Measurements from ENCODE around the gene WDR93.

WDR93 gene

GRCh38 chr15:89648106-89649012 lies 42.3 kb upstream of the WDR93 start:
- H3K79me2 ChIP-seq (ENCODE audit: control insufficient read depth, low read length) = no peaks in the 10 kb centered on the region
- H3F3A ChIP-seq (ENCODE audit: control insufficient read depth, insufficient read depth) = no peaks in the 10 kb centered on the region
- H3K9me2 ChIP-seq (replicated peaks; ENCODE audit: control insufficient read depth, low read length) = no peaks in the 10 kb centered on the region
- no peaks in the 10 kb centered on the region for H3K4me1 ChIP-seq (ENCODE audit: control insufficient read depth, low read length)
- peaks cover 3% of the 10 kb centered on the region; the same call in 1 of the 2 replicates for H3K27me3 ChIP-seq (ENCODE audit: control insufficient read depth, low read length)
- H3K36me3 ChIP-seq (ENCODE audit: control insufficient read depth, low read length) = no peaks in the 10 kb centered on the region
- no peak overlapping the region for H3K27ac ChIP-seq (ENCODE audit: low read depth, low read length)
- H3K4me3 ChIP-seq (ENCODE audit: low read length) = no peak overlapping the region
- TF ChIP-seq CTCF (IDR thresholded peaks at IDR 0.05; ENCODE audit: low read depth, low read length, poor library complexity, severe bottlenecking) (no peak), EZH2phosphoT487 (IDR thresholded peaks at IDR 0.05; ENCODE audit: borderline replicate concordance, low read length) (no peak)
- H3K4me2 ChIP-seq (ENCODE audit: low read length) = no peak overlapping the region
- no peaks in the 10 kb centered on the region for H3K9me3 ChIP-seq (ENCODE audit: control insufficient read depth, insufficient read depth, low read length)
- H4K20me1 ChIP-seq (ENCODE audit: control insufficient read depth, insufficient read depth, low read depth, low read length) = no peaks in the 10 kb centered on the region

- TF ChIP-seq EZH2phosphoT487 (IDR thresholded peaks at IDR 0.05; ENCODE audit: borderline replicate concordance, low read length) = no peak
- TF ChIP-seq CTCF (IDR thresholded peaks at IDR 0.05; ENCODE audit: low read depth, low read length, poor library complexity, severe bottlenecking) = no peak
- Histone ChIP-seq H4K20me1 (ENCODE audit: control insufficient read depth, insufficient read depth, low read depth, low read length) (no peaks in the 10 kb centered on the region), H3K79me2 (ENCODE audit: control insufficient read depth, low read length) (no peaks in the 10 kb centered on the region), H3K27ac (ENCODE audit: low read depth, low read length) (no peak overlapping the region), H3F3A (ENCODE audit: control insufficient read depth, insufficient read depth) (no peaks in the 10 kb centered on the region), H3K27me3 (ENCODE audit: control insufficient read depth, low read length) (peaks cover 5% of the 10 kb centered on the region; the same call in 1 of the 2 replicates), H3K9me3 (ENCODE audit: control insufficient read depth, insufficient read depth, low read length) (no peaks in the 10 kb centered on the region), H3K4me3 (ENCODE audit: low read length) (no peak overlapping the region), H3K36me3 (ENCODE audit: control insufficient read depth, low read length) (no peaks in the 10 kb centered on the region), H3K9me2 (replicated peaks; ENCODE audit: control insufficient read depth, low read length) (no peaks in the 10 kb centered on the region), H3K4me1 (ENCODE audit: control insufficient read depth, low read length) (no peaks in the 10 kb centered on the region), H3K4me2 (ENCODE audit: low read length) (no peak overlapping the region)
Observed at GRCh38 chr15:89649013-89649625, 41.5 kb upstream of the WDR93 start.

- Histone ChIP-seq H3K36me3 (ENCODE audit: control insufficient read depth, low read length) (no peaks in the 10 kb centered on the region), H3K9me2 (replicated peaks; ENCODE audit: control insufficient read depth, low read length) (no peaks in the 10 kb centered on the region), H4K20me1 (ENCODE audit: control insufficient read depth, insufficient read depth, low read depth, low read length) (no peaks in the 10 kb centered on the region), H3K27ac (ENCODE audit: low read depth, low read length) (no peak overlapping the region), H3K79me2 (ENCODE audit: control insufficient read depth, low read length) (no peaks in the 10 kb centered on the region), H3F3A (ENCODE audit: control insufficient read depth, insufficient read depth) (no peaks in the 10 kb centered on the region), H3K4me3 (ENCODE audit: low read length) (no peak overlapping the region), H3K4me1 (ENCODE audit: control insufficient read depth, low read length) (no peaks in the 10 kb centered on the region), H3K9me3 (ENCODE audit: control insufficient read depth, insufficient read depth, low read length) (no peaks in the 10 kb centered on the region), H3K27me3 (ENCODE audit: control insufficient read depth, low read length) (peaks cover 11% of the 10 kb centered on the region), H3K4me2 (ENCODE audit: low read length) (no peak overlapping the region)
- TF ChIP-seq EZH2phosphoT487 (IDR thresholded peaks at IDR 0.05; ENCODE audit: borderline replicate concordance, low read length) (no peak), CTCF (IDR thresholded peaks at IDR 0.05; ENCODE audit: low read depth, low read length, poor library complexity, severe bottlenecking) (no peak)
Observed at GRCh38 chr15:89649716-89650115, 40.9 kb upstream of the WDR93 start.
